HepG2 (cell line): ENCODE results near the gene ESRRG. TPM values are rescaled to one million over a fixed set of nuclear protein-coding genes. Genes with fewer than 3 reads are reported as not detected.

Source experiments
- ATAC-seq: fragments of 200-7000 bp; cut with Tn5 transposase; 3 replicates; pipeline ENCODE4 v1.9.1; 2020; ENCODE audit warnings: mild to moderate bottlenecking, moderate library complexity
- BruUV-seq: library from RNA; stranded (reverse); fragments of 400-500 nt; replicated peaks from 2 replicates; lab custom pipeline; 2021; lab: Mats Ljungman, UMichigan
- CTCF ChIA-PET: fragments of 300-600 bp; formaldehyde crosslinking; extraction: SDS; loops from one replicate; lab custom pipeline; 2021; ENCODE audit warnings: low total read pairs, inconsistent platforms, low intra/inter-chr PET ratio; lab: Yijun Ruan, JAX
- POLR2A ChIA-PET: fragments of 350-600 bp; sonication (Branson Sonifier 250); formaldehyde crosslinking; loops from one replicate; lab custom pipeline; 2020; ENCODE audit warnings: antibody characterized with exemption, inconsistent platforms; lab: Yijun Ruan, JAX
- DNase-seq: peaks from one replicate; pipeline ENCODE4 v3.0.0-alpha.2; 2015; ENCODE audit warnings: low spot score
- FAIRE-seq: peaks from 3 replicates; lab custom pipeline; 2011; peaks lifted over from hg19 to GRCh38; lab: Jason Lieb, UNC
- H2AFZ ChIP-seq: one replicate; pipeline ENCODE4 v1.6.1; 2011; ENCODE audit warnings: low read length, inconsistent platforms
- H3K27ac ChIP-seq: fragments of 300-600 bp; 3 replicates; pipeline ENCODE4 v1.8.0; 2011; ENCODE audit warnings: mixed run types, mild to moderate bottlenecking, mixed read lengths, low read length, inconsistent platforms; ENCODE audit not compliant: insufficient read depth; ENCODE audit errors: extremely low read length
- H3K27me3 ChIP-seq, 2 experiments: fragments of 200-600 bp in 1 of 2; 2 replicates in 1 of 2; 3 replicates in 1 of 2; pipeline versions ENCODE4 v1.6.0 to v1.8.0; 2011; ENCODE audit warnings: low read length in 2 of 2, mild to moderate bottlenecking in 2 of 2, moderate library complexity in 2 of 2, inconsistent platforms in 1 of 2; ENCODE audit not compliant: insufficient read depth in 2 of 2, control insufficient read depth in 1 of 2
- H3K36me3 ChIP-seq, 2 experiments: fragments of 200-600 bp in 1 of 2; replicated peaks in 1 of 2; 2 replicates in 1 of 2; 3 replicates in 1 of 2; pipeline versions ENCODE4 v1.5.1 to v1.8.0; 2011; ENCODE audit warnings: low read length in 2 of 2, inconsistent platforms in 1 of 2; ENCODE audit not compliant: insufficient read depth in 2 of 2, control insufficient read depth in 1 of 2
- H3K4me1 ChIP-seq: 2 replicates; pipeline ENCODE4 v1.5.1; 2012; ENCODE audit warnings: low read length, inconsistent platforms; ENCODE audit not compliant: insufficient read depth
- H3K4me2 ChIP-seq: 2 replicates; pipeline ENCODE4 v1.6.0; 2011; ENCODE audit warnings: low read depth, low read length, inconsistent platforms
- H3K4me3 ChIP-seq, 3 experiments: fragments of 200-600 bp in 1 of 3; sonication (generic), shearing (Covaris generic) in 1 of 3; replicated peaks in 1 of 3; 2 replicates each; pipeline ENCODE4 v1.5.1; 2011 to 2016; ENCODE audit warnings: low read length in 3 of 3, inconsistent platforms in 2 of 3, low read depth in 2 of 3, mild to moderate bottlenecking in 2 of 3, control low read depth in 1 of 3, mixed read lengths in 1 of 3; ENCODE audit not compliant: insufficient read depth in 1 of 3
- H3K79me2 ChIP-seq: one replicate; pipeline ENCODE4 v1.6.1; 2011; ENCODE audit warnings: low read length, inconsistent platforms; ENCODE audit not compliant: insufficient read depth
- H3K9ac ChIP-seq: 2 replicates; pipeline ENCODE4 v1.6.0; 2011; ENCODE audit warnings: mild to moderate bottlenecking, low read depth, low read length, inconsistent platforms; ENCODE audit not compliant: insufficient read depth
- H3K9me3 ChIP-seq: 2 replicates; pipeline ENCODE4 v1.5.1; 2012; ENCODE audit warnings: mild to moderate bottlenecking, low read length
- H4K20me1 ChIP-seq: 2 replicates; pipeline ENCODE4 v1.6.0; 2011; ENCODE audit warnings: inconsistent platforms, mild to moderate bottlenecking, low read length, moderate library complexity; ENCODE audit not compliant: insufficient read depth
- BRF2 ChIP-seq: sonication (generic); formaldehyde crosslinking; IDR thresholded peaks from 2 replicates; pipeline ENCODE4 v1.8.1; 2022; ENCODE audit warnings: mild to moderate bottlenecking, missing genetic modification reagents
- CEBPG ChIP-seq: IDR thresholded peaks from 2 replicates; pipeline ENCODE4 v1.6.1; 2016
- ETV6 ChIP-seq: sonication (generic); formaldehyde crosslinking; conservative IDR thresholded peaks from 2 replicates; pipeline ENCODE4 v1.4.0; 2020; ENCODE audit warnings: missing genetic modification reagents
- FLYWCH1 ChIP-seq: sonication (generic); formaldehyde crosslinking; IDR thresholded peaks from 2 replicates; pipeline ENCODE4 v1.8.1; 2023; ENCODE audit warnings: mild to moderate bottlenecking, missing genetic modification reagents
- HOMEZ ChIP-seq: IDR thresholded peaks from 2 replicates; pipeline ENCODE4 v1.6.1; 2016; ENCODE audit warnings: low read depth
- MAFK ChIP-seq, 2 experiments: IDR thresholded peaks in 1 of 2; conservative IDR thresholded peaks in 1 of 2; 2 replicates each; pipeline ENCODE4 v1.6.1; 2011; ENCODE audit warnings: improper control_type of control experiment in 2 of 2, low read length in 2 of 2
- MEIS1 ChIP-seq: sonication (generic); formaldehyde crosslinking; IDR thresholded peaks from 2 replicates; pipeline ENCODE4 v1.9.0; 2021; ENCODE audit warnings: mild to moderate bottlenecking, missing genetic modification reagents, moderate library complexity, borderline replicate concordance
- PAX8 ChIP-seq: sonication (generic); formaldehyde crosslinking; IDR thresholded peaks from 2 replicates; pipeline ENCODE4 v1.8.0; 2022; ENCODE audit warnings: mild to moderate bottlenecking, missing genetic modification reagents, borderline replicate concordance
- PHB2 ChIP-seq: fragments of 450-650 bp; IDR thresholded peaks from 2 replicates; pipeline ENCODE4 v1.6.1; 2018; ENCODE audit not compliant: partially characterized antibody
- RNF2 ChIP-seq: fragments of 450-650 bp; conservative IDR thresholded peaks from 2 replicates; pipeline ENCODE4 v1.6.1; 2016; ENCODE audit warnings: low read depth
- ZNF530 ChIP-seq: sonication (generic); formaldehyde crosslinking; IDR thresholded peaks from 2 replicates; pipeline ENCODE4 v1.5.0; 2020; ENCODE audit warnings: low read depth, mild to moderate bottlenecking, missing genetic modification reagents
- ZNF629 ChIP-seq: sonication (generic); formaldehyde crosslinking; conservative IDR thresholded peaks from 2 replicates; pipeline ENCODE4 v1.5.0; 2020; ENCODE audit warnings: missing genetic modification reagents
- WGBS: methylation state at CpG from one replicate; pipeline ENCODE4 v1.1.6; 2017; ENCODE audit warnings: low lambda C conversion rate; 5-methylcytosine and 5-hydroxymethylcytosine counted together
- in situ Hi-C: cut with HindIII; loops from 2 replicates; pipeline ENCODE4 v1.10.0; 2017; ENCODE audit warnings: low pct_unique_long_range_greater_than_20kb; ENCODE audit not compliant: extremely low pct_ligation_motif_present
- intact Hi-C: fragments of 100-400 bp; cut with micrococcal nuclease; formaldehyde crosslinking; loops from one replicate; pipeline ENCODE4 v1.10.0; 2022; ENCODE audit not compliant: unreplicated experiment
- polyA plus RNA-seq, 8 experiments: library from polyadenylated mRNA; depleted of rRNA in 3 of 8; stranded (reverse) in 7 of 8; unstranded in 1 of 8; fragments of >200 nt; fragmentation: Illumina TruSeq in 4 of 8; extraction: Trizol in 4 of 8; gene quantifications; 2 replicates each; pipeline versions ENCODE4 v1.2.1 to v1.2.3, GENCODE V29; 2011 to 2016; ENCODE audit warnings: low read depth in 4 of 8, missing spikeins in 1 of 8, mixed read lengths in 1 of 8; ENCODE audit not compliant: insufficient read depth in 1 of 8
- total RNA-seq, 5 experiments: library from RNA; depleted of rRNA; stranded (reverse); fragments of >200 nt; fragmentation: Illumina TruSeq; extraction: Trizol; gene quantifications; 2 replicates each; pipeline ENCODE4 v1.2.3, GENCODE V29; 2016; ENCODE audit warnings: low read depth in 1 of 5
- TF ChIP-seq, protein P1 (sequence below): sonication (generic); formaldehyde crosslinking; IDR thresholded peaks from 2 replicates; pipeline ENCODE4 v1.5.1; 2020; ENCODE audit warnings: mild to moderate bottlenecking, missing genetic modification reagents, borderline replicate concordance

Gene ESRRG
- total and polyA plus RNA-seq, 2 of the 13 experiments (the other 11 are each of a cell fraction or from before 2014, with no cell fraction given) = not detected

DNA sequence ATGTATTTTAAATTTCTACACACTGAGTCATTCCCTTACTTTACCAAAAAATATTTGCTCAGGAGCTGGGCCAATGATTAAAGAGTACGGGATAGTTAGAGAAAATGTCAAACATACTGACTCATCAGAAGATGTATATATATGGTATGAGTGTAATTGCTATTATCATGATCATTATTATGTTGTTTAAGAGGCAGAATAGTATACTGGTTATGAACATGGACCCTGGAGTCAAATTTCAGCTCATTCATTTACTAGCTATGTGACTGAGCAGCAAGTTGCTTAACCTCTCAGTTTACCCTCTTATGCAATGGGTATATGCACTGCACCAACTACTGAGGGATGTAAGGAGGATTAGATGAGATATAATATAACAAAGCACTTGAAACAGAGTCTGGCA lies 258.7 kb downstream of the ESRRG start:
- Histone ChIP-seq H3K4me3 (no peak overlapping the region), H2AFZ (no peak overlapping the region), H3K79me2 (no peaks in the 10 kb centered on the region), H3K27me3 (no peaks in the 10 kb centered on the region; a peak in 1 of 5 replicates), H3K36me3 (no peaks in the 10 kb centered on the region), H4K20me1 (no peaks in the 10 kb centered on the region), H3K9me3 (no peaks in the 10 kb centered on the region), H3K4me2 (no peak overlapping the region), H3K4me1 (no peaks in the 10 kb centered on the region), H3K27ac (no peak overlapping the region), H3K9ac (no peak overlapping the region)
- CTCF ChIA-PET = no interaction called here
- POLR2A ChIA-PET = no interaction called here
- TF ChIP-seq ZNF629 (CRISPR knock-in tag) (peak; percentile 69), FLYWCH1 (CRISPR knock-in tag) (no peak)
- in situ Hi-C loops = no loop called here
- DNase-seq (peak; percentile 23), FAIRE-seq (no peak), ATAC-seq (no peak)
- intact Hi-C loops = no loop called here
- BruUV-seq = no TSS peak
- WGBS = 3% methylated on average over 1 of the region's 1 CpG

- ChIA-PET CTCF (no interaction called here), POLR2A (no interaction called here)
- no peaks in the 10 kb centered on the region for H3K79me2 ChIP-seq
- in situ Hi-C loops = no loop called here
- no peaks in the 10 kb centered on the region for H3K9me3 ChIP-seq
- H3K4me2 ChIP-seq = no peak overlapping the region
- H3K27ac ChIP-seq = no peak overlapping the region
- FAIRE-seq (no peak), ATAC-seq (no peak), DNase-seq (no peak)
- H3K36me3 ChIP-seq = no peaks in the 10 kb centered on the region
- no peaks in the 10 kb centered on the region for H4K20me1 ChIP-seq
- WGBS = 0% methylated on average over 3 of the region's 3 CpGs
- H2AFZ ChIP-seq = no peak overlapping the region
- BruUV-seq = no TSS peak
- H3K27me3 ChIP-seq = no peaks in the 10 kb centered on the region; a peak in 1 of 5 replicates
- no peaks in the 10 kb centered on the region for H3K4me1 ChIP-seq
- no peak overlapping the region for H3K4me3 ChIP-seq
- intact Hi-C loops = no loop called here
- H3K9ac ChIP-seq = no peak overlapping the region
- TF ChIP-seq MAFK (conservative IDR thresholded peaks at IDR 0.05 in 1 of 2, IDR thresholded peaks at IDR 0.05 in 1 of 2; ENCODE audit: low read length in 2 of 2) = no peak
- no peak for TF ChIP-seq ZNF530 (CRISPR knock-in tag)
- no peak for TF ChIP-seq RNF2
- no peak for TF ChIP-seq PHB2
- no peak for TF ChIP-seq PAX8 (CRISPR knock-in tag)
- no peak for TF ChIP-seq CEBPG
- no peak for TF ChIP-seq BRF2
- no peak for TF ChIP-seq HOMEZ (CRISPR knock-in tag)
- TF ChIP-seq, protein P1, sequence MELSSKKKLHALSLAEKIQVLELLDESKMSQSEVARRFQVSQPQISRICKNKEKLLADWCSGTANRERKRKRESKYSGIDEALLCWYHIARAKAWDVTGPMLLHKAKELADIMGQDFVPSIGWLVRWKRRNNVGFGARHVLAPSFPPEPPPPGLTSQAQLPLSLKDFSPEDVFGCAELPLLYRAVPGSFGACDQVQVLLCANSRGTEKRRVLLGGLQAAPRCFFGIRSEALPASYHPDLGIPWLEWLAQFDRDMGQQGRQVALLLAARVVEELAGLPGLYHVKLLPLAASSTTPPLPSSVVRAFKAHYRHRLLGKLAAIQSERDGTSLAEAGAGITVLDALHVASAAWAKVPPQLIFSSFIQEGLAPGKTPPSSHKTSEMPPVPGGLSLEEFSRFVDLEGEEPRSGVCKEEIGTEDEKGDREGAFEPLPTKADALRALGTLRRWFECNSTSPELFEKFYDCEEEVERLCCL (CRISPR knock-in tag) = no peak
- no peak for TF ChIP-seq ETV6
- TF ChIP-seq MEIS1 (CRISPR knock-in tag) = no peak
These were observed 261.0 kb downstream of the ESRRG start for GRCh38 chr1:216462066-216462775.
